SIG-M5 treated with dmso at 0.1 percent for 504 hours (cell line): ENCODE results near the gene RNF43.
A peak's percentile ranks its signal among the peaks of the same experiment; 100 is the strongest.
"Not testable (repeated sequence)": the region's sequence is repeated elsewhere in the genome, so short reads cannot be mapped to it uniquely, and the experiment has no call there.

Experiments
- DNase-seq: peaks from one replicate; lab custom pipeline; 2025; ENCODE audit not compliant: unreplicated experiment; lab: John Stamatoyannopoulos, UW

Gene RNF43

GRCh38 chr17:58410714-58411407 is 6.5 kb downstream of the RNF43 start:
- no peak for DNase-seq

- no peak for DNase-seq
Observed at GRCh38 chr17:58409432-58409831, 7.9 kb downstream of the RNF43 start.

GRCh38 chr17:58403311-58403710 is 14.0 kb downstream of the RNF43 start:
- no peak for DNase-seq

DNA sequence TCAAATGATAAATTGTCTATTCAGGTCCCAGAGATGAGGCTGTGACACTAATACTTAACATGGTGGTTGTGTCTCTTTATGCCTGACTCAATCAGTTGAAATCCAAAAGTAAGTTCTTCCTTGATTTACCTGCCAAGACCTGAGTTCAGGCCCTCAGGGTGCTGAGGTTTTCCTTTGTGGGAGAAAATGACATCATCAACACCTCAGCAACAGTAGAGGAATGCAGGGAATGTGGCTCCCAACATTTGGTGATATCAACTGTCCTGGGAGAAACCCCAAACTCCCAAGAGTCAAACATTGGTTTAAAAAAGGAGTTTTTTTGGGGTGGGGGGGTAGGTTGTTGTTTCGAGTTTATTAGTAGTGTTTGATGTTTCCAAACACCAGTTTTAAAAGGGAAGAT is 14.7 kb downstream of the RNF43 start:
- DNase-seq = no peak

DNA sequence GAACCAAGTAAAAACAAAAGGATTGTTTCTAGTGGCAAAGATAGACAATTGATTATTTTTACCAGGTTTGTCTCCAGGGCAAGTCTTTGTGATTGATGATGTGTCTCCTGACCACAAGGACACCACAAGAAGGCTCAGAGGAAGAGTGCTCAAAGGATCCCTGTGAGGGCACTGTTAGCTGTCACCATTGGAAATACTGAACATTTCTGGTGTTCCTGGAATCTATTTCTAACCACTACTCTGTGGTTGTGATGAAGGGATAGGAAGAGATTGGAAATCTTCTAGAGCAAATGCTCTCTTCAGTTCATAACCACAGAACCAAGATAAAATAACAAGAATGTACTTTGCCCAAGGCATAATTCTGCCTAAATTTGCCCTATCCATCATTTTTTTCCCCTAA is 15.3 kb downstream of the RNF43 start:
- no peak for DNase-seq

DNA sequence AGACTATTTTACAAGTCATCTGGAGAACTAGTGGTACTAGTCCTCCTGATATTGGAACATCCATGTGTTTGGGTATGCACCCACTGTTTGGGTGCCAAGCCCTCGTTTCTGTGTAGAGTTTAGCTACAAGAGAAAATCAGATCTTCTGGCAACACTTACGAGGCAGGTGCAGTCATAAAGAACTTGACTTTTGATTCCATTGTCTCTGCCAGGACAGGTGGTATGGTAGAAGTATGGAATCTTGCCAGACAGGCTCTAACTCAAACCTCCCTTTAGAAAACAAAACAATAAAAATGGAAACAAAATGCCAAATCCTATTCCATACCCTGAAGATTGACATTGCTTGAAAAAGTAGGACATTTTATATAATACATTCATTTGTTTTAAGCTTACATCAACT is 16.0 kb downstream of the RNF43 start:
- DNase-seq = no peak

DNA sequence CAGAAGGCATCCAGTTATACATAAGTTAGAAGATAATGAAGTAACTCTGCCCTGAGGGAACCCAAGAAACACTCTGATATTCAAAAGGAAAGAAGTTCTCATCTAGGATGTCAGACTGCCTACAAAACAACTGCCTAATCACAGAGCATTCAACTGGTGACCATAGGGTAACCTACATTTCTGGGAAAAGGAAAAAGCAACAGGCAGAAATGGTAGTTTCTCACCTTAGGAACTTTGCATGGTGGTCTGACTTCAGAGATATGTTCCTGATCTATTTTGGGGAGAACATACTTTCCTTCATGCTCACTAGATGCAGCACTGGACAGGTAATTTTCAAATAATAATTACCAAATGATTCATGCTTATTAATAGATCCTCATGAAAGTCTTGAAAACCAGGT is 16.5 kb downstream of the RNF43 start:
- DNase-seq = no peak

DNA sequence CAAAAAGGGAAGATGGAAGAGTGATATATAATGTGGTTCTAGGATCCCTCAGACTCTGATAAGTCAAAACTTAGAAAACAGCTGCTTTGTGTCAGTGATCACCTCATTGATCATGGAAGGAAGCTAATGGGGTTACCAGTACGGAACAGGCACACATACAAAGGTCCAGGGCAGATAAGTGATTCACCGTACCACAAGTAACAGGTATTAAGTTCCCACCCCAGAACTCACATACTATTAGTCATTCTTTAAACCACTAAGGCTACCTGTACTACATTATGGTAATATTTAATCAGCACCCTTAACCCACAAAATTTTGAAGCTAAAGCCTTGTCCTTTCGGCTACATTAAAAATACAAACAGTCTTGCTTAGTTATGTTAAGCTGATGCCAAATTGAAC is 17.4 kb downstream of the RNF43 start:
- no peak for DNase-seq

- DNase-seq = no peak
Observed at GRCh38 chr17:58398574-58399266, 18.6 kb downstream of the RNF43 start.

- not testable (repeated sequence) for DNase-seq
Observed at GRCh38 chr17:58397421-58397820, 19.9 kb downstream of the RNF43 start.

DNA sequence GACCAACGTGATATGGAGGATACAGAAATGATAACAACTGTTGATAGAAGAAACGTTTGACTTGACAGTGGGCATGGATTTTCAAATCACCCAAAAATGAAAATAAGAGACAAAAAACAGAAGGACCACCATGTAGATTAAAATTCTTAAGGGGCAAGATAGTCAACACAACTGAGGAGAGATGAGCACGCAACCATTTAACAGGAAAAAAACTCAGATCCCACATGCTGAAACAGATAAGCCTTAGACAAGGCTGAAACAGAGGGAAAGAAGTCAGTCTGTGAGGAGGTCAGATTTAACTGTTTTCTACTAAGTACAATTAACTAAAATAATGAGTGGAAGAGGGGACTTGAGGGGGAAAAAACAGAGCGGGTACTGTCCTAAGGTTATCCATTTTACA is 21.2 kb downstream of the RNF43 start:
- no peak for DNase-seq

DNA sequence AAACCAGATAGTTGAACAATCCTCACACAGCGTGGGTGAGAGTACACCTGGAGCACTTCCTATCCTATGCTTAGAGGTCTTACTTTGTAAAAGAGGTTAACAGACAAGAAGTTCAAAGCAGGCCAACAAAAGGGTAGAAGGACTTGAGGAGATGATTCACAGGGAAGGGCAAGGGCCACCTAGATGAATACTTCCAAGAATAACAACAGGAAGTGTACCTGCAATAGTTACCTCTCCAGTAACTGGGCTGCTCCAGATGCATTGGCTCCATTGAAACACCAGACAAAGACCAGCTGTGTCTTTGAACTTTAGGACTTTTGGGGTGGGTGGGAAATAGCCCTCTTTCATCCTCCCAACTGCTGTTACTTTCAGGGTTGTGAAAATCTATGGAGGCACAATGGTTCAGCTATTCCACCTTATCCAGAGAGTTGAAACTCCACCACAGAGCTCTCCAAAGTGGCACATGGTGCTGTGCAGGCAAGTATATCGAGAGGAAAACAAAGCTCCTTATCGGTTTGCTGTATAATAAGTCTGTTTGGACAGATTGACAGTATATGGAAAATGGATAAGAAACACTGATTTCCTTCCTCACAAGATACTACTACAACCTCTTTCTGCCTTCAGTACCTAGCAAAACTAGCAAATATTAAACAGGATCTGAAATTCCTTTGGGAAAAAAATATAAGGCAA is 22.7 kb downstream of the RNF43 start:
- no peak for DNase-seq

GRCh38 chr17:58391302-58391984 is 25.9 kb downstream of the RNF43 start:
- peak; percentile 78 for DNase-seq

GRCh38 chr17:58390884-58391283 is 26.4 kb downstream of the RNF43 start:
- no peak for DNase-seq

DNA sequence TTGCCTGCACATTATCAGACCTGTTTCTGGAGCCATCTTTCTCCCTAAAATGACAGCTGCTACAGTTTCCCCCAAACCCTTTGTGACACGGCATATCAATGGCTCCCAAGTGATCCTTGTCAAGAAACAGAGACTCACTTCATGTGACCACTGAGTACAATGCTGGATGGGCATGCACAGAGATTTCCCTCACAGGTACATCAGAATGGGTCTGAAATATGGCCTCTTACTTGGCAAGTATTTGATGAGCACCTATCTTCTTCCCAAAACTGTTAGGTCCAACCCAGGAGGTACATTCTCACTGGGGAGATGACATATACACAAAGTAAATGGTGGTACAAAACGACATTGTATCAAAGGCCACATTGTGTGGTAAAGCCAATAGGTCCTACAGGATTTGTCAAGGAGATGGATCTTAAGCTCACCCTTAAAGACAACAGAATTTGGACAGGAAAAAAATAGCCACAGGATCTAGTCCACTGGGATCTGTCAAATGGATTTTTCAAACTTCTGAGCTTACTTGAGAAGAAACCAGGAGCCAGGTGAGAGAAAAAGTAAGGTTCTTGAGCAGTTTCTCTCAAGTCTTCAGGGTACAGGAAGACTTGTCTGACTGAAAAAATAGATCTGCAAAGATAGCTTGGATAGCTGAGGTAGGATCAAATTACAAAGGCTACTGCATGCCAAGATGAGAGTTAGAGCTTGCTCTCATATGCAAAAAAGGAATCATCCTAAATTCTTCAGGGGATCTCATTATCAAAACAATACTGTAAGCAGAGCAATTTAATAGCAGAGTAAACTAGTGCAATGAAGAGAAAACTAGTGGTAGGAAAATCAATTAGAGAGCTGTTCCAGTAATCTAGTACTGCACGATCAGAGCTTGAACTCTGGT is 28.8 kb downstream of the RNF43 start:
- DNase-seq = peak; percentile 34

- peak; percentile 65 for DNase-seq
Observed at GRCh38 chr17:58387834-58388233, 29.5 kb downstream of the RNF43 start.

GRCh38 chr17:58386708-58387107 is 30.6 kb downstream of the RNF43 start:
- DNase-seq = no peak

DNA sequence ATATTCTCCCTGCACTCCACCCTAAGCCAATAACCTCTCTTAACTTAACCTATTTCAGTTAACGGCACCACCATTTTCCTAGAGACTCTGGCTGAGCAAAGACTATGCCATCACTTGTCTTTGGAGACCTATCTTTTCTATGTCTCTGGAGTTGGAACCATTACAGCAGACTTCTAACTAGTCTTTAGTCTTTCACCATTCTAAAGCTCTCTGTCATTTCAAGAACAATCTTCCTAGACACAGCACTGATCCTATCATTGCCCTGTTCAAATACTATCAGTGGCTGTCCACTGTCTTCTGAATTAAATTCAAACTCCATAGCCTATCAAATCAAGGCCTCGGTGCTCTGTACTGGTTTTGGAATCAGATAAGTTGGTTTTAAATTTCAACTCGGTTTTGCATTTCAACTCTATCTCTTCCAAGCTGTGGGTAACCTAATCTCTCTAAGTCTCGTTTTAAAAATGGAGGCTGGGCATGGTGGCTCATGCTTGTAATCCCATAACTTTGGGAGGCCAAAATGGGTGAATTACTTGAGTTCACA is 31.9 kb downstream of the RNF43 start:
- DNase-seq = no peak

- DNase-seq = no peak
Observed at GRCh38 chr17:58384897-58385296, 32.4 kb downstream of the RNF43 start.

GRCh38 chr17:58383892-58384462 is 33.4 kb downstream of the RNF43 start:
- DNase-seq = no peak
